ENCODE results near the gene OLIG2. TPM values are rescaled to one million over a fixed set of nuclear protein-coding genes. Genes with fewer than 3 reads are reported as not detected.

OLIG2 gene
- polyA plus RNA-seq (ENCODE audit: insufficient read depth in 1 of 5, insufficient read length in 5 of 5, low replicate concordance in 1 of 5) = not detected
- long read RNA-seq, donor 1 = 0 reads
- long read RNA-seq, donor 2 = 0 reads
- long read RNA-seq, donor 3 = 0 reads
- long read RNA-seq, donor 4 = 0 reads
- long read RNA-seq, donor 5 = 0 reads
- long read RNA-seq, donor 6 = 0 reads
- long read RNA-seq, donor 7 = 0 reads
- long read RNA-seq, donor 8 = 0 reads

- DNase-seq = no peak
Measured at GRCh38 chr21:33025489-33026442, at the start of gene OLIG2. Gene OLIG2, plus strand, starts transcription at chr21:33025935. Its CDS starts 928 bp downstream, at chr21:33026863.

- no peak for DNase-seq
Measured at GRCh38 chr21:32976791-32977190, 48.9 kb upstream of the OLIG2 start.

DNA sequence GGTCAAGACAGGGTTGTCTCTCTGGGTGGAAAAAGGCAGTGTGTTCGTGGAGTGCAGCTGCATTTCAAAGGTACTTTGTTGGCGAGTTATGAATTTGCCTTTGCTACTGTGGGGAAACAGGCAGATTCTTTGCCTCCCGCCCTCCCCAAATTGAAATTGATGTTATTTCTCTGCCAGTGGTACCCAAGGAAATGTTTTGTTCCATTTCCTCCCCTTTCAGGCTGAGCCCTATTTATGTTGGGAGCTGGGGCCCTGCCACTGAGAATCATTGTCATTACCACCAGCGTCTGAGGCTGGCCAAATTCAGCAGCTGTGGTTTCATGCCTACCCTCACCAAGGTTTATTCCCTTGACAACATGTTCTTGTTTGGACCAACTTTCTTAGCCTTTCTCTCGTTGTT lies 48.5 kb upstream of the OLIG2 start:
- DNase-seq = no peak

DNA sequence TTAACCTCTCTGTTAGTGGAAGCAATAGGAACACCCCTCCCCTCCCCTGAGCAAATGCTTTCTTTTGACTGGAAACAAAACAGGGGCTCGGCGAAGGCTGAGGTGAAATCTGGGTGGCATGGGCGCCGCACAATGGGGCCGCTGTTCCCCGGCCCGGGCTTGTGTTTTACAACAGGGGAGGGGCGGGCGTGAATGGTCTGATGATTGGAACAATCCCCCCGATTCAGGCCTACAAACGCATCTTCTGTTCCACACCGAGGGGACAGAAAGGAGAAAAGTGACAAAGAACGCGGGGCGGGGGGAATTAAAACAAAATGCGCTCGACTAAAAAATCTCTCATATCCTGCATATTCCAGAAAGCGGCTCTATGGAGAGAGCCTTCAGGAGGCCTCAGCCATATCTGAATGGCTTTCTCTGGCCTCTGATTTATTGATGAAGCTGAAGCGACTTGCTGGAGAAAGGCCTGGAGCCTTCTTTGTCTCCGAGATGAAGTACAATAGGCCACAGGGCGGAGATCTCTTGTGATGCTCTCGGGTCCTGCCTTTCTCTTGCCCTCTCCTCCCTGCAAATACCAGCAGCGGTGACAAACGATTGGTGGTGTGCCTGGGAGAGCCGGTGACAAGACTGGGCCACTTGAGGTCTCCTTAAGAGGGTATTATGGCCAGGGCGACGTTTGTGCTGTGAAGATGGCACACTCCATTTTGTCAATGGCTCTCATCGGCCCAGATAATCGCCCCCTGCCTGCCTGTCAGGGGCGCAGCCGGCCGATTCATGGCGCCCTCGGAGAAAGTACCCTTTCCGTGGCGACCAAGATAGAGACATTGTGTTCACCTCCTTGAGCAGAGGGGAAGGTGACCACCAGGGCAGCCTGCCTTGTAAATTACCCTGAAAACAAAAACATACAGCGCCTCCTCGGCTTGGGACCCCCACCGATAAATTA lies 47.1 kb upstream of the OLIG2 start:
- no peak for DNase-seq

GRCh38 chr21:32979598-32980268 lies 46.0 kb upstream of the OLIG2 start:
- no peak for DNase-seq

GRCh38 chr21:32981096-32981495 lies 44.6 kb upstream of the OLIG2 start:
- DNase-seq = no peak

DNA sequence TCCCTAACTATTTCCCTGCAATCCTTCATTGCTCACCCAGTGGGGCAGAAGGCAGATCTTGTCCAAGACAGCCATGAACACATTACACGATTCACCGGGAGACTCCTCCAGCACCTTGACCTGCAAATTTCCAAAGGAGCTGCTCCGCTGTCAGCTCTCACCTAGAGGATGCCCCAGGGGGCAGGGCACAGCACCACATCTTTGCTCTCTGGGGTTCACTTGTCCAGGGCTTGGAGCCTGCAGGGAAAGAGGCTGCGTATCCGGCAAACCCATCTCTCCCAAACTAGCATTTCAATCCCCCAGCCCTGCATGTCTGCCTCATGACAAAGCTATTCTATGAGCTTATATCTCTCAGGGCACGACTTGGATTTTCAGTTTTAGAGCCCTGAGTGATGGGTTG lies 35.1 kb upstream of the OLIG2 start:
- DNase-seq = no peak

DNA sequence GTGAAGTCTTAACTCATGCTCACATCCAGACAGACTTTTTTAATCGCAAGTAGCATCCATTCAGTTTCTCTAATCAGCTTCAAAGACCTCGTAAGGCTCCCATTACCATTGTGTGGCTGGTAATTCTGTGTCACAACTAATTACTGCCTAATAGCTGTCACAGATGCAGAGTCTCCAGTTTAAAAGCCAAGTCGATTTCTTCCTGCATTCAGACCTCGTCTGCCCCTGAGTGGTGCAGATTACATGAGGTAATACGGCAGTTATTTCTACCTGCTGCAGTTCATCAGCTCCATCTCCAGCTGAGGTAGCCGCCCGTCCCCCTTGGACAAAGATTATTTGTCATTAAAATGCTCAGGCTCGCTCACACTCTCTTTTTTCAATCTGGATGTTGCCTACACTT lies 34.4 kb upstream of the OLIG2 start:
- no peak for DNase-seq

DNA sequence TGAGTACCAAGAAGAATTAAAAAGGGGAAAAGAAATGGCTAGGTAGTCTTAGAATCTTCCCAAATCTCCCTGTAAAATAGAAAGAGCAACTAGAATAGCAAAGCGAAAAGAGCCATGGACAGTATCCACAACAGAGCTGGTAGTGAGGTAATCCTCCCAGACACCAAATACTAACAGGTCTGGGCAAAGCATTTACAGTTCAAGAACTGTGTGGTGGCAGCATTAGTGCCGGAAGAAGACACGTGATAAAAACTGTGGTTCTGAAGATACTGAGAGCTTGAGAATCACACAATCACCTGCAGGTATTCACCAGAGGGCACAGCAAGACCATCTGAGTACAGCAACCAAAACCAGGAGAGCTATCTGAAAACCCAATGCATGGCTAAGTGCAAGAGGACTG lies 31.8 kb upstream of the OLIG2 start:
- DNase-seq = no peak

DNA sequence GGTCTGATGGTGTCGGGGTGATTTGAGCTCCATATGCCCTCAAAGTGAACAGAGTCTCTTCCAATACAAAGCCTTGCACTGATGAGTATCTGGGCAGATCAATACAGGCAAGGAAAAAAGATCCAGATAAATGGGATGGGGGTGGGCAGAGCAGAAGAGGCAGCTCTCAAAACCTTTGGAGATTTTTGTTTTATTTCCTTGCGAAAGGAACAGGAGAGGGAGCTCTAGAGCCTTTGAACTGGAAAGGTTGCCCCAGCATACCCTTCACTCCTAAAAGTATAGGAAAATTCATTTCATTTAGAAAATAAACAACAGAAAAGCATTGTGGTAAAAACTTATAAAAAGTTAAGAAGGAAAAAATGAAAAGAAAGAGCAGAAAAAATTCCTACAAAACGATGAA lies 31.4 kb upstream of the OLIG2 start:
- DNase-seq = no peak

- DNase-seq = no peak
Measured at GRCh38 chr21:33007747-33008146, 18.0 kb upstream of the OLIG2 start.

DNA sequence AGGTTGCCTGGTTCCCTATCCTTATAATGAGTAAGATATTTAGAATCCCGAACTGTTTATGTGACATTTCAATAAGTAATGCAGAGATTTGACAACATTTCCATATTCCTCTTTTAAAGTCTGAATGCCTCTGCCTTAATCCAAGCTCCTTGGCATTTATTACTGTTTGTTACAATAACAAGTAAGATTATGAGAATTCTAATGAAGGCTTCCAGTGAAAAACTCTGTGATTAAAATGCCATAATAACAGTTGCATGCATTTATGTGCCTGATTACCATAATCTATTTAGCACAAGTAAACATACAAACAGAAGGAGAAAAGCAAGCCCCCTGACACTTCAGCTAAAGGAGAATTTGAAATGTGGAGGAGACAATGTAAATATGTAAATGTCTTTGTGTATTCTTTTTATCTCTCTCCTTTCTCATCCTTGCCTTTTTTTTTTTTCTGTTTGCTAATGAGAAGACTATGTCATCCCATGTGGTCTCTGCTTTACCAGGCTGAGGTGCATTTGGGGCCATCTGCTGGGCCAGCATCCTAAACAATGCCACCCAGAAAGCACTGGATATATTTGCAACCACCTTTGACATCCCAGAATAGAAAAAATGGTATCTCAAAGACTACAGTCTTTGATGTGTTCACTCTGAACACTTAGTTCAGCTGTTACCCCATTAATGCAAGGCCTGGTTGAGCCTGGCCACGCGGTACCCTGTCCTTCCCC lies 17.2 kb upstream of the OLIG2 start:
- DNase-seq = no peak

- DNase-seq = no peak
Measured at GRCh38 chr21:33010931-33011330, 14.8 kb upstream of the OLIG2 start.

DNA sequence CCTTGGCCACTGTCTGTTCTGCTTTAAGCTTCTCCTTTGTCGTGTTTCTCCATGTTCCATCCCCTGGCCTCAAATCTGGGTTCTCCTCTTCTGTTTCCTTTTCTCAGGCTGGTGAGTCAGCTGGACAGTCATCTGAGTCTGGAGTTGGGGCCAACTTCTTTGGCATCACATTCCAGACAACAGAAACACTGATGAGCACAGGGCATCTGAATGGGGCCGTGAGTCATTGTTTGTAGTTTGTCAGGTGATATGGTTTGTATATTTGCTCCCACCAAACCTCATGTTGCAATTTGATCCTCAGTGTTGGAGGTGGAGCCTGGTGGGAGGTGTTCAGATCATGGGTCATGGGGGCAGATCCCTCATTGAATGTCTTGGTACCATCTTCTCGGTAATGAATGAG lies 14.3 kb upstream of the OLIG2 start:
- no peak for DNase-seq

DNA sequence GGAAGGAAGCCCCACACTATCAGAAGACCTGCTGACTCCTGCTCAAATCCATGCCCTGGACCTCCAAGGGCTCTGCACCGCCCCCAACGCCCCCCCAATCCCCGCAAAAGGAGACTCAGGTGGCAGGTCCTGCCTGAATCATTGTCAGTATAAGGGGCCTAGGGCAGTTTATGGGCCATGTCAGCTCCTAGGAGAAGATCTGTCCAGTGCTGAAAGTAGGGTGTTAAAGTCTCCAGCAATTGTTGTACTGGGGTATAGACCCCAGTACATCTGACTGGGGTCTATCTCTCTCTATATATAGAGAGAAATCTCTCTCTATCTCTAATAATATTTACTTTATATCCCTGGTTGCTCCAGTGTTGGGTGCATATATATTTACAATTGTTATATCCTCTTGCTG lies 12.1 kb upstream of the OLIG2 start:
- no peak for DNase-seq

DNA sequence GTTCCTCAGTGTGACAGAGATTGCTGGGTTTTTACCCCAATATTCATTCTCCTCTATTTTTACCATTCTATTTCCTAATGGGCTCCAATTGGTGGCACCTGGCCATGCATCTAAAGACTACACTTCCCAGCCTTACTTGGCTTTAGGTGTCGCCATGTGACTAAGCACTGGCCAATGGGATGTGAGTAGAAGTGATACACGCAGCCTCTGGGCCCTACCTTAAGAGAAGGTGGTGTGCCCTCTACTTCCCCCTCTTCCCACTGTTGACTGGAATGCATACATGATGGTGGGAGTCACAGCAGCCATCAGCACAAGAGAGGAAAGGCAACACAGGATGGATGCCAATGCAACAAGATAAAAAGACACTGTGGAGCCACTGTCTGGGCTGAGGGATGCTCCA lies 11.4 kb upstream of the OLIG2 start:
- DNase-seq = no peak

GRCh38 chr21:33015096-33015495 lies 10.6 kb upstream of the OLIG2 start:
- DNase-seq = no peak

DNA sequence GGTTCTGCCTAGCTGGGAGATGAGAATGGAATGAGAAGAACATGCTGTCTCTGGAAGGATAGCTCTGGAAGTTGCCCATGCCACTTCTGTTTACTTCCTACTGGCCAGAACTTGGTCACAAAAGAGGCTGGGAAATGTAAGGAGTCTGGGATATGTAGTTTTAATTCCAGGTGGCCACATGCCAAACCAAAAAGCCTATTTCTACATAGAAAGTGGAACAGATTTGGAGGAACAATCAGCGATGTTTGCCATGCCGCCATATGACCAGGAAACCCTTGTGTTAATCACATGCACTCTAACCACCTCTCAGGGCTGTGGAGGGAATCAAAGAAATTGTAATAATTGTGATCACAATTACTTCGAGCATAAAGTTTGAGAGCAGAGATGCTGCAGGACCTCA lies 10.0 kb upstream of the OLIG2 start:
- DNase-seq = no peak

DNA sequence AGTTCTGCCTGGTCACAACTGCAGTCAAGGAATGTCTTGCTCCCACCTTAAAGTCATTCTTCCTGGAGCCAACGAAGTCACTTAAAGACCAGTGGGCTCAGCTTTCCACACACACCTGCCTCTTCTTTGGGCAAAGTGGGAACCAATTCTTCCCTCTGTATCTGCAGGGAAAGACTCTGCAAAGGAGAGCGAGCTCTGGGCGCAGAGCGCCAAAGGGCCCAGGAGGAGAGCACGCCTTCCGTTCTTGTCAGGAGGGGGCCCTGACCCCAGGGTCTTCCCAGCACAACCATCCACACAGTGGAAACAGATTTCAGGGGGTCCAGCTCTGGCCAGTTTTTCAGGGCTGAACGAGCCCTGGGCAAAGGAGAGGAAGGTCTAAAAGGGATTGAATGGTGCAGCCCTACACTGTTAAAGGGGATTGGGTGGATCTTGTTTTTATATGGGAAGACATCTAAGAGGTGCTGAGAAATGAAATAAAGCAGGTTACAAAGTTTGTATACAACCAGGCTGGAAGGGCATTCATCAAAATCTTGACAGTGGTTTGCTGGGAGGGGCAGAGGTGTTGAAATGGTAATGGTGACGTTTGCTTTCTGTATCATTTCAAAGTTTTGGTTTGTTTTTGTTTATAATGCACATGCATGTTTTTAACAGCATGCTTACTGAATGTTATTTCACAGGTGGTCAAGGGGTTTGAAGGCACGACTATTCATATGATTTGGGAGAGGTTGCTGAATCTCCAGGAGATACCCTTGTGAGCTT lies 6.8 kb upstream of the OLIG2 start:
- no peak for DNase-seq

DNA sequence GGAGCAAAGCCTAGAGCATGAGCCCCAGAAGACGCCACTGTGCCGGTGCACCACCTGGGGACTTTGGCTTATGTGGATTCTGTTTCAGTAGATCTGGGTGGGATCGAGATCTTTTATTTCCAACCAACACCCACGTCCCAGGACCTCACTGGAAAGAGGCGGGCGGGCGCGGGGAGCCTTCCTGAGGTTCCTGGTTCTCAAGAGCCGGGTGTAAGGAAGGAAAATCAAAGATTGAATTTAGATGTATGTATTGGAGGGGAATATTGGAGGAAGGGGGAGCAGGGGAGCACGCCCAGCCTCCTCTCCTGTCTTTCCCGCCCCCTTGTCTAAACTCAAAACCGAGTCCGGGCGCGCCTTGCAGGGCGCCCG lies 6.2 kb upstream of the OLIG2 start:
- DNase-seq = no peak
